ENCODE data around the gene SCYGR2.

The SCYGR2 gene

GRCh38 chr2:227613272-227613660 lies 14.6 kb downstream of the SCYGR2 start:
- DNase-seq = no peak

GRCh38 chr2:227614246-227614645 lies 15.6 kb downstream of the SCYGR2 start:
- DNase-seq = no peak

DNA sequence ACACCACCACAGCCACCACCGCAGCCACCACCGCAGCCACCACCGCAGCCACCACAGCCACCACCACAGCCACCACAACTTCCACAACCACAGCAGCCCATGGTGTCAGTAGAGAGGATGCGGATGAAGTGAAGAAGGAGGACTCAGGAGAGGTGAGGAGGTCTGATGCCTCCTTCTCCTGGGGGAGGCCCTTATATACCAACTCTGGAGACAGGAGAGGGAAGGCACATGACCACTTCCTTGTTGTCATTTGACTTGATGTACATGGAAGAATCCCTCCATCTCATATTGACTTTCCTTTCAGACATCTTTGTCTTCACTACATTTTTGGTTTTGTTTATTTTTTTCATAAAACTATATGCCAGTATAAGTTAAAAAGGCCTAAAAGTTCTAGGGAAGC lies 16.0 kb downstream of the SCYGR2 start, which contains the start of gene SCYGR3:
SCYGR3 (minus strand) TSS at position 101 of the 400 bp plus-strand sequence; CDS start at position 101, 0 bp downstream.
- no peak for DNase-seq

GRCh38 chr2:227615181-227615580 lies 16.5 kb downstream of the SCYGR2 start:
- no peak for DNase-seq

- no peak for DNase-seq
Measured at GRCh38 chr2:227615906-227616305, 17.2 kb downstream of the SCYGR2 start.

DNA sequence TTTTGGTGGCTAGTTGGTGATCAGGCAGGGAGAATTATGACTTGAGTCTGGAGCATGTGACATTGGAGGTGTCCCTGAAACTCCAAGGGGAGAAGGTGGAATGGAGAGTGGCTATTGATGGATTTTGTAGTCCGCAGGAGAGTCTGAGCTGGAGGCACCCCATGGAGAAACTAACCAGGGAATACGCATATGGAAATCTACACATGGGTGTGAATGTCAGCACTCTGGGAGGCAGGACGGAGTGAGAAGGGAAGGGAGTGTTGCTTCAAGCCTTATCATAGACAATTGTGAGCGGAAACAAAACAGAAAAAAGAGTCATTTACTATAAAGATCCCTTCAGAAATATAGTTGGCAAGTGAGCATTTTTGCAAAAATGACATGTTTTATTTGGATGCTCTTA lies 17.9 kb downstream of the SCYGR2 start:
- DNase-seq = no peak

GRCh38 chr2:227617316-227618230 lies 18.9 kb downstream of the SCYGR2 start, which contains the start of gene SCYGR4:
Gene SCYGR4, plus strand, starts transcription at chr2:227617498. Its CDS starts 0 bp downstream, at chr2:227617498.
- no peak for DNase-seq

GRCh38 chr2:227623226-227623625 lies 24.5 kb downstream of the SCYGR2 start:
- DNase-seq = no peak

DNA sequence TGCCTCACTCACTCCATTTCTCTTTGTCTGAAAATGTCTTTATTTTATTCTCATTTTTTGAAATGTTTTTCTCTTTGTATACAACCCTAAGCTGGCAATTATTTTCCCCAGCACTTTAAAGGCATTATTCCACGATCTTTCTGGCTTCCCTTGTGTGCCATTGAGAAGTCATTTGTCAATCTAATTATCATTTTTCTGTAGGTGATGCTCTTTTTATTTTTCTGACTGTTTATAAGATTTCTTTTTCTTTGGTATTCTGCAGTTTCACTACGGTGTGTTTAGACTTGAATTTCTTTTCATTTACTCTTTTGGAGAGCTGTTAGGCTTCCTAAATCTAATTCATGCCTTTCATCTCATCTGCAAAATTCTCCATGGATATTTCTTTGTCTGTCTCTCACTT lies 26.7 kb downstream of the SCYGR2 start:
- no peak for DNase-seq

GRCh38 chr2:227626580-227627151 lies 28.0 kb downstream of the SCYGR2 start:
- no peak for DNase-seq

- DNase-seq = no peak
Measured at GRCh38 chr2:227627769-227628168, 29.1 kb downstream of the SCYGR2 start.

DNA sequence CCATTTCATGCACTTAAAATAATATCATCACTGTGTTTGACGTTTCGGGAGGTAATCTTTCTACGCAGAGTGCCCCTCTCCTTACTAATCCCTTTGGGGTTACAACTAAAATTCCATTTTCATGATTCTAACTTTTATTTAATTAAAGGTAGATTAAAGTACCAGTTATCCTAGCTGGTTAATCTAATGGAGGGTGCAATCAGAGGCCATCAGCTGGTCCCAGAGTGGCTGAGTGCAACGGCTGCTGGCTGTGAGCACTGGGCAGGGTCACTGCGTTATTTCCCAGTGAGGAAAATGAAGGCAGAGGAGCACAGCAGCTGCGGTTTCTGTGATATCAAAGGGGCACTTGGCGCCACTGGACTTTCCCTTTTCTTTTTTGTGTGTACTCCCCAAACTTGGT lies 30.7 kb downstream of the SCYGR2 start:
- DNase-seq = no peak

DNA sequence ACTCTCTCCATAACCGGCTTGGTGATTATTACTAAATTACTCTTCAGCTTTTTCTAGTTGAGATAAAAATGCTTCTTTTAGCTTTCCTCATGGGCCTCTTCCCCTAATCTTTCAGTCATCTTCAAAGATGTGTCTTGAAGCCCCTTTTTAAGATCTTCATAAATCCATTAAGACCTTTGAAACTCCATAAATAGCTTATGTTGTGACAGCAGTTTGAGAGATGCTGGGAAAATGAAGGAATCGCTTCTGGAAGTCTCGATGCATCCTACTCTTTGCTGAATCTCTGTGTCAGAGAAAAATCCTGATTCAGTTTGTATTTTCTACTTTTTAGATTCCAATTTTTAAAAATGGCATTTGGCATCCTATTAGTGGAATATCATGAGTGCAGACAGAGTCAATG lies 31.6 kb downstream of the SCYGR2 start:
- DNase-seq = no peak

DNA sequence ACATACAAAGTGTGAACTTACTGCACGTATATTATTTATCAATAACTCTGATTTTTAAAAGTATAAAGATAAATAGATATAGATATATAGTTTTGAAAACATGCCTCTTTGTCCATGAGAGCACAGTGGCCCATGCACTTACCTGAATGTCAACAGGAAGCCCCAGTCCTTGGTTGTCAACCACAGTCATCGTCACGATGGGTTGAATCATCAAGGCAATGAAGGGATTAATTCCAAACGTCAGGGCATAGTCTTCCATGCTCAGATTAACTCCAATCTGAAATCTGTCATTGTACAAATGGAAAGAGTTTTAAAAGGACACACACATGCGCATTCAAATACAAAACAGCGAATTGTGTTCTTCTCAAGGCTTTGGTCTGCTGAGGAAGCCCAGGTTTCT lies 34.1 kb downstream of the SCYGR2 start:
- no peak for DNase-seq

GRCh38 chr2:227634201-227634600 lies 35.5 kb downstream of the SCYGR2 start:
- no peak for DNase-seq

DNA sequence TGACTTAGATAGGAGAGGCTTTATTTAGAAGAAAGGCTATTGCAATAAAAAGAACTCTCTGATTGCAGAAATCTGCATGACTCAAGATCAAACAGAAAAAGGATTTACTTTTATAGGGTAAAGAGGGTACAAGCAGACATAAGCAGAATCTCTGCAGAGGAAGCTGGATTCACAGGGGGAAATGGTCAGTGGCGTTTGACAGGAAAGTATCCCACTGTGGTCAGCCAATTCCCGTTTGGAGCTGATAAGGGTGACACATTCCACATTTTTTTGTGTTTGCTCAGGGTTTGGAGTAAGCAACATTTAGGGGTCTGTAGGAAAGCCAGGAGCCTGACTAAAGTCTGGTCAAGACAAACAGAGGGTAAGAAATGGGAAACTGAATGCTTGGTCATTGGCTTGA lies 44.0 kb downstream of the SCYGR2 start:
- DNase-seq = no peak

DNA sequence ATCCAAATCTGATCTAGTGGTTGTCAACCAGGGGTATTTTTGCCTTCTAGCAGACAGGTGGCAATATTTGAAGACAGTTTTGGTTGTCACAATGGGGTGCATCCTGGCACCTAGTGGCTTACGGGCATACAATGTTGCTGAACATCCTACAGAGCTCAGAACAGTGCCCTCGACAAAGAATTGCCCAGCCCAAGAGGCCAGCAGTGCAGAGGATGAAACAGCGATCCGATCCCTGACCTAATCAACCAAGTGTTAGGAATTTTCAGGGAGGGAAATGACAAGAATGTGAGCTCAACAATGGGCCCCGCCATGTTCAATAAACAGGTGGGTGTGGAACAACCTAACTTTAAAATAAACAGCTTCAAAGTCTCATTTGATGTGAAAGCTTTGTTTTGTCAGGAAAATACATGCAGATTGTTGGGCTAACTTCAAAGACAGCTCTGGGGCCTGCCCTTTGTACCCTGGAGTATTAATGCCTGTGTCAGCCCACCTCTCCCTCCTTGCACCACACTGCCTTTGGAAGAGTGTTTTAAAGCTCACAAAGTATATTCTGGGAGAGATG lies 45.4 kb downstream of the SCYGR2 start:
- no peak for DNase-seq

All from hematopoietic multipotent progenitor cell treated with erythropoietin and hydrocortisone succinate and interleukin-3 and kit ligand, for 6 days (in vitro differentiated cells).